K562 (cell line): ENCODE data around the gene NEDD4L. TPM values are rescaled to one million over a fixed set of nuclear protein-coding genes. Genes with fewer than 3 reads are reported as not detected.
A peak's percentile ranks its signal among the peaks of the same experiment; 100 is the strongest.

Experiments
- CUX1 ChIP-seq: fragments of 200-800 bp; sonication (Bioruptor generic); IDR thresholded peaks from 2 replicates; pipeline ENCODE4 v1.6.1; 2016; ENCODE audit warnings: missing genetic modification characterization, missing compliant biosample characterization
- FOXK2 ChIP-seq, 2 experiments: fragments of 450-650 bp; IDR thresholded peaks in 1 of 2; conservative IDR thresholded peaks in 1 of 2; 2 replicates each; pipeline ENCODE4 v1.6.1; 2016; ENCODE audit warnings: low read depth in 2 of 2, mild to moderate bottlenecking in 1 of 2
- MED1 ChIP-seq: sonication (generic); formaldehyde crosslinking; IDR thresholded peaks from 2 replicates; pipeline ENCODE4 v1.8.1; 2023; ENCODE audit warnings: missing genetic modification reagents, borderline replicate concordance
- MGA ChIP-seq: fragments of 450-650 bp; IDR thresholded peaks from 2 replicates; pipeline ENCODE4 v1.6.1; 2016; ENCODE audit warnings: mild to moderate bottlenecking, moderate library complexity
- RBFOX2 ChIP-seq: fragments of 200-400 bp; formaldehyde crosslinking; IDR thresholded peaks from 2 replicates; pipeline ENCODE4 v1.6.1; 2017; ENCODE audit warnings: low read depth, mild to moderate bottlenecking, low read length, moderate library complexity
- SRF ChIP-seq, 2 experiments: fragments of 250-450, 450-650 bp in 1 of 2; sonication (Bioruptor Pico) in 1 of 2; sonication (generic) in 1 of 2; formaldehyde crosslinking; IDR thresholded peaks; 2 replicates each; pipeline versions ENCODE4 v1.5.0 to v1.5.1; 2020 to 2022; ENCODE audit warnings: mild to moderate bottlenecking in 1 of 2, missing genetic modification reagents in 1 of 2
- STAT5B ChIP-seq: fragments of 250-450 bp; sonication (Bioruptor Pico); IDR thresholded peaks from 2 replicates; pipeline ENCODE4 v1.8.0; 2021; ENCODE audit warnings: mild to moderate bottlenecking, inconsistent platforms
- polyA plus RNA-seq, 8 experiments: library from polyadenylated mRNA; depleted of rRNA in 4 of 8; stranded (reverse) in 5 of 8; unstranded in 3 of 8; fragments of >200 nt; fragmentation: Nextera tagmentation in 2 of 8; fragmentation: Illumina TruSeq in 1 of 8; extraction: Ambion mirVana in 2 of 8; extraction: Trizol in 1 of 8; gene quantifications; 2 replicates each; pipeline versions ENCODE4 v1.2.1 to v1.2.3, GENCODE V29; 2011 to 2014; ENCODE audit warnings: inconsistent platforms in 1 of 8, missing spikeins in 1 of 8
- total RNA-seq, 7 experiments: library from RNA; depleted of rRNA in 6 of 7; stranded (reverse); fragments of >200 nt in 6 of 7; fragmentation: Illumina TruSeq in 2 of 7; extraction: Trizol in 2 of 7; gene quantifications; 2 replicates each; pipeline versions ENCODE4 v1.2.1 to v1.2.3, GENCODE V29; 2011 to 2021; ENCODE audit warnings: low replicate concordance in 1 of 7
- TF ChIP-seq, protein P1 (sequence below), 2 experiments: fragments of 450-650 bp in 1 of 2; sonication (generic) in 1 of 2; formaldehyde crosslinking in 1 of 2; IDR thresholded peaks in 1 of 2; conservative IDR thresholded peaks in 1 of 2; 2 replicates each; pipeline versions ENCODE4 v1.6.1 to v1.8.1; 2016 to 2023; ENCODE audit warnings: mild to moderate bottlenecking in 2 of 2, moderate library complexity in 2 of 2, inconsistent platforms in 1 of 2, missing genetic modification reagents in 1 of 2

Gene NEDD4L
- total and polyA plus RNA-seq, 9 of the 15 experiments (the other 6 are each of a cell fraction or from before 2014, with no cell fraction given) = 8.1 to 33.4 (median 19.9) TPM

DNA sequence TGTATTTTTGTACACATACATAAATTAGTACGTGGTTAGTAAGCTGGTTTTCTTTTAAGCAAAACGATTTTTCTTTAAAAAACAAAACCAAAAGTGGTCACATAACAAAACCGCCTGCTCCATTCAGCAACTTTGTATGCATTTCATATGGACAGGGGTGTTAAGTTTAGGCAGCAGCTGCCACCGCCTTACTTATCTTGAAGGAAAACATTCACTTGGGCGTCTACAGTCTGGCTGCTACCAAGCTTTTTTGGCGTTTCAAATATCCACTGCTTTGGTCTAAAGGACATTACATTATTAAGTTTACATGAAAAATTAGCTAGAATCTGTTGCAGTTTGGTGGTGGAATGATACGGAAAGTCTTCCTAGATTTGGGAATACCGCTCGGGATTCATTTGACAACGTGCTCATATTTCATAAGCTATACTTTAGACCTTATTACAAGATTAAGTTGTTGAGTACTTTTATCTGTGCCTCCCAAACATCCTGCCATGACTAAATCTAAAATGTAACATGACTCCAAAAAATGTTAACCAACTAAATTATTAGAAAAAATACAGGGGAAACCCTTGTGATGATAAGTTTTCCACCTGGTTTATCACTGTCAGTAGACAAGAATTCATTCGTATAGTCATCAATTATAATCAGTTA lies 214.8 kb downstream of the NEDD4L start (continued):
- no peak for TF ChIP-seq STAT5B (CRISPR knock-in tag)
- peak; percentile 45; the same call in 1 of the 2 replicates for TF ChIP-seq MGA
- TF ChIP-seq CUX1 (CRISPR knock-in tag) = no peak
- TF ChIP-seq MED1 (CRISPR knock-in tag) = no peak
- no peak for TF ChIP-seq SRF (CRISPR knock-in tag; IDR thresholded peaks at IDR 0.05)
- TF ChIP-seq, protein P1, sequence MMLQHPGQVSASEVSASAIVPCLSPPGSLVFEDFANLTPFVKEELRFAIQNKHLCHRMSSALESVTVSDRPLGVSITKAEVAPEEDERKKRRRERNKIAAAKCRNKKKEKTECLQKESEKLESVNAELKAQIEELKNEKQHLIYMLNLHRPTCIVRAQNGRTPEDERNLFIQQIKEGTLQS (IDR thresholded peaks at IDR 0.05) = 0 out of 2 replicates have a peak, but pooled peaks have one; percentile 16
- TF ChIP-seq, protein P1 (CRISPR knock-in tag; conservative IDR thresholded peaks at IDR 0.05) = no peak
- no peak for TF ChIP-seq RBFOX2
- TF ChIP-seq FOXK2 (conservative IDR thresholded peaks at IDR 0.05 in 1 of 2, IDR thresholded peaks at IDR 0.05 in 1 of 2; ENCODE audit: low read depth in 2 of 2) = no peak
